K562 (cell line): ENCODE data around the gene ERGIC3. TPM values are rescaled to one million over a fixed set of nuclear protein-coding genes. Genes with fewer than 3 reads are reported as not detected.

Experiments used
- ATAC-seq: fragments of 200-7000 bp; cut with Tn5 transposase; 3 replicates; pipeline ENCODE4 v1.9.1; 2020; ENCODE audit warnings: moderate library complexity
- BruUV-seq: library from RNA; stranded (reverse); fragments of 400-500 nt; replicated peaks from 2 replicates; lab custom pipeline; 2021; lab: Mats Ljungman, UMichigan
- CTCF ChIA-PET: fragments of 300-600 bp; formaldehyde crosslinking; extraction: SDS; loops from one replicate; lab custom pipeline; 2021; ENCODE audit warnings: low intra/inter-chr PET ratio; lab: Yijun Ruan, JAX
- POLR2A ChIA-PET: fragments of 300-600, 350-650 bp; sonication (Branson Sonifier 250); formaldehyde crosslinking; extraction: SDS; loops from one replicate; lab custom pipeline; 2021; ENCODE audit warnings: antibody characterized with exemption, inconsistent platforms; lab: Yijun Ruan, JAX
- DNase-seq, 4 experiments: peaks; one replicate each; pipeline versions ENCODE4 v3.0.0 to v3.0.0-alpha.2; 2011 to 2018; ENCODE audit warnings: low spot score in 3 of 4, mixed read lengths in 3 of 4; ENCODE audit errors: extremely low read depth in 1 of 4
- FAIRE-seq: peaks from 2 replicates; lab custom pipeline; 2011; peaks lifted over from hg19 to GRCh38; lab: Jason Lieb, UNC
- H2AFZ ChIP-seq: 2 replicates; pipeline ENCODE4 v1.6.0; 2011; ENCODE audit warnings: low read depth, low read length, control low read depth, inconsistent platforms
- H3K27ac ChIP-seq: fragments of 200-600 bp; 3 replicates; pipeline ENCODE4 v1.8.0; 2011; ENCODE audit warnings: low read depth, mild to moderate bottlenecking, control low read depth, inconsistent platforms, low read length, moderate library complexity, mixed read lengths; ENCODE audit errors: extremely low read depth
- H3K27me3 ChIP-seq, 2 experiments: fragments of 300-600 bp in 1 of 2; 2 replicates in 1 of 2; 3 replicates in 1 of 2; pipeline versions ENCODE4 v1.6.0 to v1.8.0; 2011; ENCODE audit warnings: inconsistent platforms in 2 of 2, low read length in 2 of 2, mild to moderate bottlenecking in 1 of 2, mixed read lengths in 1 of 2, moderate library complexity in 1 of 2; ENCODE audit not compliant: control insufficient read depth in 2 of 2, insufficient read depth in 2 of 2
- H3K36me3 ChIP-seq: fragments of 300-600 bp; 3 replicates; pipeline ENCODE4 v1.8.0; 2011; ENCODE audit warnings: mild to moderate bottlenecking, low read length, inconsistent platforms; ENCODE audit not compliant: control insufficient read depth, insufficient read depth
- H3K4me1 ChIP-seq, 2 experiments: fragments of 200-600 bp in 1 of 2; replicated peaks in 1 of 2; 2 replicates in 1 of 2; 3 replicates in 1 of 2; pipeline versions ENCODE4 v1.5.1 to v1.8.0; 2011; ENCODE audit warnings: inconsistent platforms in 2 of 2, low read length in 2 of 2, mild to moderate bottlenecking in 1 of 2, mixed read lengths in 1 of 2, moderate library complexity in 1 of 2; ENCODE audit not compliant: control insufficient read depth in 2 of 2, insufficient read depth in 2 of 2
- H3K4me2 ChIP-seq: 2 replicates; pipeline ENCODE4 v1.6.1; 2011; ENCODE audit warnings: low read length, control low read depth, inconsistent platforms, mixed read lengths; ENCODE audit not compliant: insufficient read depth
- H3K4me3 ChIP-seq: fragments of 200-600 bp; sonication (generic), shearing (Covaris generic); 2 replicates; pipeline ENCODE4 v1.5.1; 2016; ENCODE audit warnings: control low read depth, inconsistent platforms
- H3K79me2 ChIP-seq: fragments of 200-600 bp; 3 replicates; pipeline ENCODE4 v1.8.0; 2011; ENCODE audit warnings: low read length, inconsistent platforms; ENCODE audit not compliant: control insufficient read depth, insufficient read depth
- H3K9ac ChIP-seq, 2 experiments: 2 replicates each; pipeline versions ENCODE4 v1.6.0 to v1.6.1; 2011; ENCODE audit warnings: low read depth in 2 of 2, low read length in 2 of 2, control low read depth in 1 of 2, inconsistent platforms in 1 of 2, mild to moderate bottlenecking in 1 of 2, mixed read lengths in 1 of 2; ENCODE audit not compliant: insufficient read depth in 1 of 2
- H3K9me1 ChIP-seq: one replicate; pipeline ENCODE4 v1.6.0; 2011; ENCODE audit warnings: inconsistent platforms, mild to moderate bottlenecking, low read length, moderate library complexity; ENCODE audit not compliant: control insufficient read depth, insufficient read depth
- H3K9me3 ChIP-seq: replicated peaks from 2 replicates; pipeline ENCODE4 v1.5.1; 2011; ENCODE audit warnings: low read depth, low read length, inconsistent platforms; ENCODE audit not compliant: control insufficient read depth, insufficient read depth
- H4K20me1 ChIP-seq: replicated peaks from 2 replicates; pipeline ENCODE4 v1.6.1; 2011; ENCODE audit warnings: low read length, inconsistent platforms, mixed read lengths; ENCODE audit not compliant: control insufficient read depth, insufficient read depth
- BDP1 ChIP-seq: IDR thresholded peaks from 3 replicates; pipeline ENCODE4 v1.6.1; 2011; ENCODE audit not compliant: insufficient read length, insufficient read depth
- MAZ ChIP-seq, 2 experiments: fragments of 450-650 bp in 1 of 2; sonication (generic) in 1 of 2; formaldehyde crosslinking; IDR thresholded peaks in 1 of 2; conservative IDR thresholded peaks in 1 of 2; 2 replicates each; pipeline versions ENCODE4 v1.4.0 to v1.5.0; 2020; ENCODE audit warnings: mild to moderate bottlenecking in 1 of 2, missing genetic modification reagents in 1 of 2
- MECOM ChIP-seq: fragments of 250-450 bp; sonication (Bioruptor Pico); IDR thresholded peaks from 2 replicates; pipeline ENCODE4 v1.8.0; 2022; ENCODE audit warnings: inconsistent platforms
- PTBP1 ChIP-seq: fragments of 200-400 bp; formaldehyde crosslinking; IDR thresholded peaks from 2 replicates; pipeline ENCODE4 v1.6.1; 2017; ENCODE audit warnings: low read depth, low read length
- SMAD1 ChIP-seq: fragments of 150-350 bp; IDR thresholded peaks from 2 replicates; pipeline ENCODE4 v1.6.1; 2014; ENCODE audit warnings: low read length, low read depth; ENCODE audit not compliant: partially characterized antibody
- UBTF ChIP-seq, 2 experiments: IDR thresholded peaks; 2 replicates each; pipeline ENCODE4 v1.6.1; 2012; ENCODE audit warnings: improper control_type of control experiment in 2 of 2, low read depth in 2 of 2, low read length in 2 of 2, borderline replicate concordance in 1 of 2
- ZNF75A ChIP-seq: fragments of 450-650 bp; formaldehyde crosslinking; IDR thresholded peaks from 2 replicates; pipeline ENCODE4 v1.4.0; 2020; ENCODE audit warnings: mild to moderate bottlenecking
- WGBS: fragments of 100-300 bp; shearing (Covaris generic); methylation state at CpG from one replicate; pipeline ENCODE4 v1.1.6; 2016; ENCODE audit warnings: low coverage, mixed read lengths; ENCODE audit not compliant: insufficient coverage; ENCODE audit errors: missing lambda C conversion rate; 5-methylcytosine and 5-hydroxymethylcytosine counted together
- in situ Hi-C: fragments of 300-500 bp; cut with MboI; formaldehyde crosslinking; loops from 4 replicates; pipeline ENCODE4 v1.15.0; 2018; ENCODE audit warnings: inconsistent platforms, mixed read lengths
- intact Hi-C: fragments of 100-400 bp; cut with micrococcal nuclease; formaldehyde crosslinking; loops from 2 replicates; pipeline ENCODE4 v1.14.2; 2022
- polyA plus RNA-seq, 8 experiments: library from polyadenylated mRNA; depleted of rRNA in 4 of 8; stranded (reverse) in 5 of 8; unstranded in 3 of 8; fragments of >200 nt; fragmentation: Nextera tagmentation in 2 of 8; fragmentation: Illumina TruSeq in 1 of 8; extraction: Ambion mirVana in 2 of 8; extraction: Trizol in 1 of 8; gene quantifications; 2 replicates each; pipeline versions ENCODE4 v1.2.1 to v1.2.3, GENCODE V29; 2011 to 2014; ENCODE audit warnings: inconsistent platforms in 1 of 8, missing spikeins in 1 of 8
- total RNA-seq, 7 experiments: library from RNA; depleted of rRNA in 6 of 7; stranded (reverse); fragments of >200 nt in 6 of 7; fragmentation: Illumina TruSeq in 2 of 7; extraction: Trizol in 2 of 7; gene quantifications; 2 replicates each; pipeline versions ENCODE4 v1.2.1 to v1.2.3, GENCODE V29; 2011 to 2021; ENCODE audit warnings: low replicate concordance in 1 of 7
- TF ChIP-seq, protein P1 (sequence below): fragments of 200-800 bp; sonication (Bioruptor generic); IDR thresholded peaks from 2 replicates; pipeline ENCODE4 v1.6.1; 2016; ENCODE audit warnings: missing genetic modification characterization, missing compliant biosample characterization

Gene ERGIC3
- total and polyA plus RNA-seq, 9 of the 15 experiments (the other 6 are each of a cell fraction or from before 2014, with no cell fraction given), result 121 to 278 (median 184) TPM

DNA sequence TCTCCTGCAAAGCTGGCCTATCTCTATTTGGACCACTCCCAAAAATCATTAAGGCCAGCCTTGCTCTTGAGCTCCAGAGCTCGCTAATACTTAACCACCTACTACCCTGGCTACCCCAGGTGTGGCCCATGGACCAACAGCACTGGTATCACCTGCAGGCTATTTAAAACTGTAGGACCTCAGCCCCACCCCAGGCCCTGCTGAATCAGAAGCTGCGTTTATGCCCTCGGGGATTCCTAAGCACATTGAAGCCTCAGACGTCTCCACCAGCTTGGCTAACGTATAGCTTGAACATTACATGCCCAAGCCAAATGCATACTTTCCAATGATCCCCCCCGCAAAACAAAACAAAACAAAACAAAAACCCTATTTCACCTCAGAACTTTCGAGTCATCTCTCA is 54.0 kb downstream of the ERGIC3 start:
- POLR2A ChIA-PET, result interaction anchor here (0.6 to 1.6 kb wide), 6 partner anchors 10 to 358 kb away, joined by 3 to 4 read pairs (median 4); no protein-coding TSS in a partner anchor
- Histone ChIP-seq H3K36me3 (no peaks in the 10 kb centered on the region), H3K27ac (no peak overlapping the region), H3K4me1 (peaks cover 0 to 21% of the 10 kb centered on the region in 2 experiments; a peak in 4 of 5 replicates), H3K9me3 (no peaks in the 10 kb centered on the region), H2AFZ (no peak overlapping the region), H3K9me1 (no peaks in the 10 kb centered on the region), H3K4me3 (no peak overlapping the region), H4K20me1 (no peaks in the 10 kb centered on the region), H3K9ac (no peak overlapping the region), H3K4me2 (no peak overlapping the region), H3K27me3 (peaks cover 0 to 35% of the 10 kb centered on the region in 2 experiments; a peak in 4 of 5 replicates), H3K79me2 (no peaks in the 10 kb centered on the region)
- intact Hi-C loops (no loop called here), in situ Hi-C loops (no loop called here)
- CTCF ChIA-PET, result no interaction called here
- TF ChIP-seq BDP1 (no peak), MECOM (CRISPR knock-in tag) (no peak), SMAD1 (no peak), ZNF75A (CRISPR knock-in tag) (no peak), PTBP1 (no peak)
- no peak for DNase-seq
- ATAC-seq, result no peak
- no TSS peak for BruUV-seq
- WGBS, result 1% methylated on average over 7 of the region's 7 CpGs
- FAIRE-seq, result no peak

- intact Hi-C loops, result no loop called here
- no peak overlapping the region for H3K4me2 ChIP-seq
- no peak overlapping the region for H3K27ac ChIP-seq
- peaks cover 0 to 35% of the 10 kb centered on the region in 2 experiments; a peak in 4 of 5 replicates for H3K27me3 ChIP-seq
- FAIRE-seq, result no peak
- 0% methylated on average over 2 of the region's 2 CpGs for WGBS
- ChIA-PET CTCF (no interaction called here), POLR2A (interaction anchor here (0.6 kb wide), 1 partner anchor 100 kb away, joined by 4 read pairs; no protein-coding TSS in a partner anchor)
- ATAC-seq, result no peak
- DNase-seq, result no peak
- no peak overlapping the region for H2AFZ ChIP-seq
- H3K9me3 ChIP-seq, result no peaks in the 10 kb centered on the region
- H3K36me3 ChIP-seq, result no peaks in the 10 kb centered on the region
- no peaks in the 10 kb centered on the region for H3K9me1 ChIP-seq
- H3K79me2 ChIP-seq, result no peaks in the 10 kb centered on the region
- no peak overlapping the region for H3K4me3 ChIP-seq
- H3K4me1 ChIP-seq, result peaks cover 0 to 33% of the 10 kb centered on the region in 2 experiments; a peak in 4 of 5 replicates
- in situ Hi-C loops, result no loop called here
- BruUV-seq, result no TSS peak
- H4K20me1 ChIP-seq, result no peaks in the 10 kb centered on the region
- H3K9ac ChIP-seq, result no peak overlapping the region
- TF ChIP-seq, protein P1, sequence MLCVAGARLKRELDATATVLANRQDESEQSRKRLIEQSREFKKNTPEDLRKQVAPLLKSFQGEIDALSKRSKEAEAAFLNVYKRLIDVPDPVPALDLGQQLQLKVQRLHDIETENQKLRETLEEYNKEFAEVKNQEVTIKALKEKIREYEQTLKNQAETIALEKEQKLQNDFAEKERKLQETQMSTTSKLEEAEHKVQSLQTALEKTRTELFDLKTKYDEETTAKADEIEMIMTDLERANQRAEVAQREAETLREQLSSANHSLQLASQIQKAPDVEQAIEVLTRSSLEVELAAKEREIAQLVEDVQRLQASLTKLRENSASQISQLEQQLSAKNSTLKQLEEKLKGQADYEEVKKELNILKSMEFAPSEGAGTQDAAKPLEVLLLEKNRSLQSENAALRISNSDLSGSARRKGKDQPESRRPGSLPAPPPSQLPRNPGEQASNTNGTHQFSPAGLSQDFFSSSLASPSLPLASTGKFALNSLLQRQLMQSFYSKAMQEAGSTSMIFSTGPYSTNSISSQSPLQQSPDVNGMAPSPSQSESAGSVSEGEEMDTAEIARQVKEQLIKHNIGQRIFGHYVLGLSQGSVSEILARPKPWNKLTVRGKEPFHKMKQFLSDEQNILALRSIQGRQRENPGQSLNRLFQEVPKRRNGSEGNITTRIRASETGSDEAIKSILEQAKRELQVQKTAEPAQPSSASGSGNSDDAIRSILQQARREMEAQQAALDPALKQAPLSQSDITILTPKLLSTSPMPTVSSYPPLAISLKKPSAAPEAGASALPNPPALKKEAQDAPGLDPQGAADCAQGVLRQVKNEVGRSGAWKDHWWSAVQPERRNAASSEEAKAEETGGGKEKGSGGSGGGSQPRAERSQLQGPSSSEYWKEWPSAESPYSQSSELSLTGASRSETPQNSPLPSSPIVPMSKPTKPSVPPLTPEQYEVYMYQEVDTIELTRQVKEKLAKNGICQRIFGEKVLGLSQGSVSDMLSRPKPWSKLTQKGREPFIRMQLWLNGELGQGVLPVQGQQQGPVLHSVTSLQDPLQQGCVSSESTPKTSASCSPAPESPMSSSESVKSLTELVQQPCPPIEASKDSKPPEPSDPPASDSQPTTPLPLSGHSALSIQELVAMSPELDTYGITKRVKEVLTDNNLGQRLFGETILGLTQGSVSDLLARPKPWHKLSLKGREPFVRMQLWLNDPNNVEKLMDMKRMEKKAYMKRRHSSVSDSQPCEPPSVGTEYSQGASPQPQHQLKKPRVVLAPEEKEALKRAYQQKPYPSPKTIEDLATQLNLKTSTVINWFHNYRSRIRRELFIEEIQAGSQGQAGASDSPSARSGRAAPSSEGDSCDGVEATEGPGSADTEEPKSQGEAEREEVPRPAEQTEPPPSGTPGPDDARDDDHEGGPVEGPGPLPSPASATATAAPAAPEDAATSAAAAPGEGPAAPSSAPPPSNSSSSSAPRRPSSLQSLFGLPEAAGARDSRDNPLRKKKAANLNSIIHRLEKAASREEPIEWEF (CRISPR knock-in tag), result no peak
- no peak for TF ChIP-seq UBTF (IDR thresholded peaks at IDR 0.05; ENCODE audit: borderline replicate concordance in 1 of 2, low read depth in 2 of 2, low read length in 2 of 2)
- no peak for TF ChIP-seq MAZ (CRISPR knock-in tag; conservative IDR thresholded peaks at IDR 0.05 in 1 of 2, IDR thresholded peaks at IDR 0.05 in 1 of 2)
Measured at GRCh38 chr20:35597186-35597585, 55.3 kb downstream of the ERGIC3 start.
